Measurements from ENCODE around the gene PLAGL1. TPM values are rescaled to one million over a fixed set of nuclear protein-coding genes. Genes with fewer than 3 reads are reported as not detected.

Gene PLAGL1
- total and polyA plus RNA-seq, 2 of the 13 experiments (the other 11 are each of a cell fraction or from before 2014, with no cell fraction given) = 0.60 to 2.3 TPM

GRCh38 chr6:144029452-144029851 lies 21.4 kb upstream of the PLAGL1 start (continued):
- TF ChIP-seq KLF16 (CRISPR knock-in tag; IDR thresholded peaks at IDR 0.05) (no peak), ZNF329 (CRISPR knock-in tag; IDR thresholded peaks at IDR 0.05; ENCODE audit: low read depth) (no peak), MIER3 (CRISPR knock-in tag; IDR thresholded peaks at IDR 0.05; ENCODE audit: borderline replicate concordance) (no peak), TSC22D2 (CRISPR knock-in tag; IDR thresholded peaks at IDR 0.05; ENCODE audit: borderline replicate concordance) (no peak), TGIF2 (CRISPR knock-in tag; IDR thresholded peaks at IDR 0.05) (no peak), MNT (IDR thresholded peaks at IDR 0.05) (no peak)

- no peaks in the 10 kb centered on the region for H3K36me3 ChIP-seq (replicated peaks in 1 of 2; ENCODE audit: control insufficient read depth in 1 of 2, insufficient read depth in 2 of 2, low read length in 2 of 2)
- H3K4me3 ChIP-seq (replicated peaks in 1 of 3; ENCODE audit: insufficient read depth in 1 of 3, low read depth in 2 of 3, low read length in 3 of 3) = no peak overlapping the region
- ATAC-seq = no peak
- H3K4me1 ChIP-seq (ENCODE audit: insufficient read depth, low read length) = no peaks in the 10 kb centered on the region; the same call in 1 of the 2 replicates
- no peak overlapping the region for H2AFZ ChIP-seq (ENCODE audit: low read length)
- H3K4me2 ChIP-seq (ENCODE audit: low read depth, low read length) = no peak overlapping the region
- TF ChIP-seq HIVEP1 (CRISPR knock-in tag; IDR thresholded peaks at IDR 0.05) (no peak), PCBP1 (IDR thresholded peaks at IDR 0.05; ENCODE audit: borderline replicate concordance, low read depth, low read length) (no peak), SIX1 (CRISPR knock-in tag; IDR thresholded peaks at IDR 0.05; ENCODE audit: borderline replicate concordance) (no peak), NKX3-1 (CRISPR knock-in tag; IDR thresholded peaks at IDR 0.05) (no peak), ZNF318 (CRISPR knock-in tag; IDR thresholded peaks at IDR 0.05) (no peak), ZNF232 (CRISPR knock-in tag; IDR thresholded peaks at IDR 0.05; ENCODE audit: borderline replicate concordance) (no peak)
- intact Hi-C loops (cut with micrococcal nuclease; ENCODE audit: unreplicated experiment) = no loop called here
- H4K20me1 ChIP-seq (ENCODE audit: insufficient read depth, low read length) = no peaks in the 10 kb centered on the region
- ChIA-PET CTCF (ENCODE audit: low intra/inter-chr PET ratio, low total read pairs) (no interaction called here), POLR2A (no interaction called here)
- FAIRE-seq = no peak
- in situ Hi-C loops (cut with HindIII; ENCODE audit: extremely low pct_ligation_motif_present, low pct_unique_long_range_greater_than_20kb) = no loop called here
- H3K27me3 ChIP-seq (ENCODE audit: control insufficient read depth in 1 of 2, insufficient read depth in 2 of 2, low read length in 2 of 2) = no peaks in the 10 kb centered on the region
- no peaks in the 10 kb centered on the region for H3K9me3 ChIP-seq (ENCODE audit: low read length)
- no TSS peak for BruUV-seq (replicated peaks)
- no peak overlapping the region for H3K9ac ChIP-seq (ENCODE audit: insufficient read depth, low read depth, low read length)
- H3K27ac ChIP-seq (ENCODE audit: extremely low read length, insufficient read depth, low read length) = no peak overlapping the region
- no peaks in the 10 kb centered on the region for H3K79me2 ChIP-seq (ENCODE audit: insufficient read depth, low read length)
- DNase-seq (ENCODE audit: low spot score) = no peak
Measured at GRCh38 chr6:144027932-144028587, 20.0 kb upstream of the PLAGL1 start.
